DMS79 (cell line): Measurements from ENCODE around the gene PAX2.

ENCODE experiments used
- DNase-seq: peaks from one replicate; lab custom pipeline; 2025; lab: John Stamatoyannopoulos, UW

Gene PAX2

GRCh38 chr10:100739517-100740368 lies 5.6 kb upstream of the PAX2 start:
- no peak for DNase-seq

- no peak for DNase-seq
Observed at GRCh38 chr10:100740476-100741377, 4.7 kb upstream of the PAX2 start.

GRCh38 chr10:100741378-100742075 lies 3.9 kb upstream of the PAX2 start:
- DNase-seq = no peak

- DNase-seq = no peak
Observed at GRCh38 chr10:100742076-100742771, 3.2 kb upstream of the PAX2 start.

- no peak for DNase-seq
Observed at GRCh38 chr10:100742936-100743335, 2.4 kb upstream of the PAX2 start.

- no peak for DNase-seq
Observed at GRCh38 chr10:100743626-100744135, 1.7 kb upstream of the PAX2 start.

- DNase-seq = no peak
Observed at GRCh38 chr10:100744136-100744986, 1.0 kb upstream of the PAX2 start.

- DNase-seq = no peak
Observed at GRCh38 chr10:100745882-100746783, 751 bp downstream of the PAX2 start.

- no peak for DNase-seq
Observed at GRCh38 chr10:100746784-100747455, 1.5 kb downstream of the PAX2 start.

GRCh38 chr10:100747456-100748230 lies 2.3 kb downstream of the PAX2 start:
- DNase-seq = no peak

- DNase-seq = no peak
Observed at GRCh38 chr10:100748231-100749058, 3.1 kb downstream of the PAX2 start.

GRCh38 chr10:100749059-100749308 lies 3.6 kb downstream of the PAX2 start:
- DNase-seq = no peak

- no peak for DNase-seq
Observed at GRCh38 chr10:100749309-100750217, 4.2 kb downstream of the PAX2 start.

GRCh38 chr10:100750291-100751210 lies 5.2 kb downstream of the PAX2 start:
- DNase-seq = no peak

GRCh38 chr10:100751211-100751933 lies 6.0 kb downstream of the PAX2 start:
- no peak for DNase-seq
